Measurements from ENCODE around the gene LMNTD1.
"Not testable (repeated sequence)": the region's sequence is repeated elsewhere in the genome, so short reads cannot be mapped to it uniquely, and the experiment has no call there.

LMNTD1 gene

DNA sequence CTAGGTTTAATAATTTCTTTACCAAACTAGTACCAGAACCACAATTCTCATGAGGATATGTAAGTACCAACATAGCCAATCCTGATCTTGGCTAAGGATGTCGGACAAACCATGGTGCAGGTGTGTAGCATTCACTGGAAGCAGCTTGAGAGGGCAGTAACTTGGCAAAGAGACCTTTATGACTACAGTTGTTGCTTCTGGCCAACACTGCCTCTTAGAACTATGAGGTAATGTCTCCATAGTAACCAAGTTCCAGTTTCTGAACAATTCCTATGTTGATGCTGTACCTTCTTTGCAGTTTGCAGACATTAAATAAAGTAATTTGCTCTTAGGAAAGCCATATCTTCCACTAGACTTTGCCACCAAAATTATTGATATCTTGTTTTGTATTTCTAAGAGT, at the start of gene LMNTD1:
TSS of gene LMNTD1 (minus strand) at position 186 of the 400 bp plus-strand sequence. CDS start 324 bp downstream, outside the sequence.
- DNase-seq (ENCODE audit: low read depth in 2 of 2): no peak

- DNase-seq (ENCODE audit: low read depth in 2 of 2): no peak
Observed at GRCh38 chr12:25598956-25599355, 45.9 kb upstream of the LMNTD1 start.

DNA sequence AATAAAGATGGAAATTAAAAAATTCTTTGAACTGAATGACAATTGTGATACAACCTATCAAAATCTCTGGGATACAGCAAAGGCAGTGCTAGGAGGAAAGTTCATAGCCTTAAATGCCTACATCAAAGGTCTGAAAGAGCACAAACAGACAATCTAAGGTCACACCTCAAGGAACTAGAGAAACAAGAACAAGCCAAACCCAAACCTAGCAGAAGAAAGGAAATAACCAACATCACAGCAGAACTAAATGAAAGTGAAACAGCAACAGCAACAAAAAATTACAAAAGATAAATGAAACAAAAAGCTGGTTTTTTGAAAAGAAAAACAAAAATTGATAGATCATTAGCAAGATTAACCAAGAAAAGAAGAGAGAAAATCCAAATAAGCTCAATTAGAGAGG, 42.4 kb upstream of the LMNTD1 start:
- not testable (repeated sequence) for DNase-seq (ENCODE audit: low read depth in 2 of 2)

GRCh38 chr12:25594376-25594775, 41.3 kb upstream of the LMNTD1 start:
- no peak for DNase-seq (ENCODE audit: low read depth in 2 of 2)

DNA sequence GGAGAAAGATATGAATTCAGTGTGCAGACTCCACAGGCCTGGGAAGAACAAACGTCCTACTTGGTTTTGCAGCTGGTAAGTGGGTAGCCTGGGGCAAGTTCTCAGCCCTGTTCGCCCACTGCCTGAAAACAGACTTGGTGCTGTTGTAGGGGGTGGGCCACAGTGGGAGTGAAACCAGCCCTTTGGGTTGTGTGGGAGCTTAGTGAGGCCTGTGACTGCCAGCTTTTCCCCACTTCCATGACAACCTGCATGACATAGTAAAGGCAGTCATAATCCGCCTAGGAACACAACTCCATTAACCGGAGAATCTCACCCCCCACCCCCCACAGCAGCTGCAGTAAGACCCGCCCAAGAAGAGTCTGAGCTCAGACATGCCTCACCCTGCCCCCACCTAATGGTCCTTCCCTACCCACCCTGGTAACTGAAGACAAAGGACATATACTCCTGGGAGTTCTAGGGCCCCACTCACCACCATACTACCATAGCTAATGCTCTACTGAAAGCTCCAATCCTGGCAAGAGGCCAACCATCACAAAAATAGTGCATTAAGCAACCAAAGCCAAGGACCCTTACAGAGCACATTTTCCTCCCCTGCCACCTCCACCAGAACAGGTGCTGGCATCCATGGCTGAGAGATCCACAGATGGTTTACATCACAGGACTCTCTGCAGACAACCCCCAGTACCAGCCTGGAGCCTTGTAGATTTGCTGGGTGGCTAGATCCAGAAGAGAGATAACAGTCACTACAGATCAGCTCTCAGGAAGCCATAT, 39.8 kb upstream of the LMNTD1 start:
- no peak for DNase-seq (ENCODE audit: low read depth in 2 of 2)

- DNase-seq (ENCODE audit: low read depth in 2 of 2): no peak
Observed at GRCh38 chr12:25591144-25591543, 38.1 kb upstream of the LMNTD1 start.

- DNase-seq (ENCODE audit: low read depth in 2 of 2): no peak
Observed at GRCh38 chr12:25590011-25590721, 37.1 kb upstream of the LMNTD1 start.

DNA sequence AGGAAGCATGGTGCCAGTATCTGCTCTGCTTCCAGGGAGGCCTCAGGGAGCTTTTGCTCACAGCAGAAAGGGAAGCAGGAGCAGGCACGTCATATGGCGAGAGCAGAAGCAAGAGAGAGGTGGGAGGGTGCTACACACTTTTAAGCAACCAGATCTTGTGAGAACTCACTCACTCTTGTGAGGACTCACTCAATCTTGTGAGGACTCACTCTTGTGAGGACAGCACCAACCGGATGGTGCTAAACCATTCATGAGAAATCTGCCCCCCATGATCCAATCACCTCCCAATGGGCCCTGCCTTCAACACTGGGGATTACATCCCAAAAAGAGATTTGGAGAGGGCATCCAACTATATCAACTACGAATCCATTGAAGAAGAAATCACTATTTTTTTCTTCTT, 34.3 kb upstream of the LMNTD1 start:
- DNase-seq (ENCODE audit: low read depth in 2 of 2): no peak

GRCh38 chr12:25585662-25586061, 32.6 kb upstream of the LMNTD1 start:
- no peak for DNase-seq (ENCODE audit: low read depth in 2 of 2)

GRCh38 chr12:25585021-25585523, 32.0 kb upstream of the LMNTD1 start:
- no peak for DNase-seq (ENCODE audit: low read depth in 2 of 2)

- DNase-seq (ENCODE audit: low read depth in 2 of 2): no peak
Observed at GRCh38 chr12:25584596-25584995, 31.5 kb upstream of the LMNTD1 start.

- DNase-seq (ENCODE audit: low read depth in 2 of 2): no peak
Observed at GRCh38 chr12:25583545-25583944, 30.5 kb upstream of the LMNTD1 start.

DNA sequence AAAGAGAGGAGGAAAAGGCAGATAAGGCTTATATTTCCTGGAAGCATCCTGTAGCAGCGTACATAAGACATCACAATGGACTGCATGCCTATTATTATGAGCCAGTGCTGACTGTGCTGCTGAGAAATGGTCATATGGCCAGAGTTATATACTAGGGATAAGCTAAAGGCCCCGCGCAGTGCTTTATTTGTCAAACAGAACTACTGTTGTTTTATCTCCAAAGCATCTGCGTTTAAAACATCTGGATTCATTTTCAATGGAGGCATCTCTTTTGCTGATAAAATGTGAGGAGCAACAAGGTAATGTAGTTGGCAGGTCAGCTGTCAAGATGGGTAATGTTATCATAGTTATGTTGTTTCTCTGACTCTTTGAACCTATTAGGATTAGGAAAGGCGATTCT, 28.0 kb upstream of the LMNTD1 start:
- no peak for DNase-seq (ENCODE audit: low read depth in 2 of 2)

- no peak for DNase-seq (ENCODE audit: low read depth in 2 of 2)
Observed at GRCh38 chr12:25578411-25579143, 25.5 kb upstream of the LMNTD1 start.

DNA sequence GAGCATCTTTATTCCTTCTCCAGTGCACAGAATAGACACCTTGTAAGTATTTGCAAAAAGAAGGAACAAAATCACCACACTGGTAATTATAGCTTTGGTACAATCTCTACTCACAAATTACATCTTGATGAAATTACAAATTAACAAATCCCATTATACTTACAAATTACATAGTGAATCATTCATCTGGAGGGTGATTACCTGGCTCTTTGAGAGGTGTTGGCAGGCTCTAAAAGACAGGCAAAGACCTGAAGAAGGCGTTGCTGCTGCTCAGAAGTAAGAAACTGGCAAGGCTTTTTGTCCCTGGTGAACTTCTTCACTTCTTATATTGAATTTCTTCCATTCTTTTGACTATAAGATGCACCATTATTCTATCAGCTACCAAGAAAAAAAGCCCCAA, 21.7 kb upstream of the LMNTD1 start:
- no peak for DNase-seq (ENCODE audit: low read depth in 2 of 2)

- DNase-seq (ENCODE audit: low read depth in 2 of 2): no peak
Observed at GRCh38 chr12:25573346-25573745, 20.3 kb upstream of the LMNTD1 start.

- no peak for DNase-seq (ENCODE audit: low read depth in 2 of 2)
Observed at GRCh38 chr12:25570418-25570817, 17.3 kb upstream of the LMNTD1 start.

- DNase-seq (ENCODE audit: low read depth in 2 of 2): no peak
Observed at GRCh38 chr12:25566202-25566949, 13.3 kb upstream of the LMNTD1 start.

- DNase-seq (ENCODE audit: low read depth in 2 of 2): no peak
Observed at GRCh38 chr12:25558586-25558985, 5.5 kb upstream of the LMNTD1 start.

DNA sequence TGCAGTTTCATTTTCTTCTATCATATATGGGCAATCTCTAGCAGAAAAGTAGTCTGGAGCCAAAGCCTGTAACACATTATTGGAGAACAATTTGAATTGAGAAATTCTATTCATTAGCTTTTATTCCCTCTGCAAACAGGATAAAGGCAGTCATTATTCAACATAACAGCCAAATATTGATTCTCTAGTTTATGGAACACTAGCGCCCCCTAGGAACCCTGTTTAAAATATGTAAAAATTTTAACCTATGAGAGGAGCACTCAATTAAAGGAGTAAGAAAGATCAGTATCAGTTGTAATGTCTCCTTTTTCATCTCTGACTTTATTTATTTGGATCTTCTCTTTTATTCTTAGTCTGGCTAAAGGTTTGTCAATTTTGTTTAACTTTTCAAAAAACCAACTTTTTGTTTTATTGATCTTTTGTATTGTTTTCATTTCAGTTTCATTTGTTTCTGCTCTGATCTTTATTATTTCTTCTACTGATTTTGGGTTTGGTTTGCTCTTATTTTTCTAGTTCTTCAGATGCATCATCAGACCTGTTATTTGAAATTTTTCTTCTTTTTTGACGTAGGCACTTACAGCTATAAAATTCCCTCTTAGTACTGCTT, 4.8 kb upstream of the LMNTD1 start:
- DNase-seq (ENCODE audit: low read depth in 2 of 2): no peak

GRCh38 chr12:25556153-25556552, 3.1 kb upstream of the LMNTD1 start:
- DNase-seq (ENCODE audit: low read depth in 2 of 2): no peak
